OCI-M1 (cell line): Measurements from ENCODE around the gene PHF21A.
A peak's percentile ranks its signal among the peaks of the same experiment; 100 is the strongest.
"Not testable (repeated sequence)": the region's sequence is repeated elsewhere in the genome, so short reads cannot be mapped to it uniquely, and the experiment has no call there.

Experiments
- DNase-seq: peaks from one replicate; lab custom pipeline; 2025; lab: John Stamatoyannopoulos, UW

The PHF21A gene

DNA sequence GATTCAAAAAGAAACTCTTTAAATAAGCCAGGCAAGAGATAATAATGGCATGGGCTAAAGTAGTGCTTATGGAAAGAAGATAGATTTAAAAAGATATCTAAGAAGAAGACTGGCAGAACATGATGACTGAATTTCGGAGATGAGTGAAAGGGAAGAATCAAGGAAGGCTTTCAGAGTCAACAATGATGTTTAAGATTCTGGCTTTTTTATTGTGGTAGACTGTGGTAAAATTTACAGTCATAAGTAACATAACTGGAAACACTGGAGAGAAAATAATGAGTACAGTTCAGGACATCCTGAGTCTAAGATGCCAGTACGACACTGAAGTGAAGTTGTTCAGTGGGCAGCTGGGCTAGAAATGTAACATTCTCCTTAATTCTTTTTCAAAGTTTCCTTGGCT, 85.2 kb downstream of the PHF21A start:
- DNase-seq, result no peak

DNA sequence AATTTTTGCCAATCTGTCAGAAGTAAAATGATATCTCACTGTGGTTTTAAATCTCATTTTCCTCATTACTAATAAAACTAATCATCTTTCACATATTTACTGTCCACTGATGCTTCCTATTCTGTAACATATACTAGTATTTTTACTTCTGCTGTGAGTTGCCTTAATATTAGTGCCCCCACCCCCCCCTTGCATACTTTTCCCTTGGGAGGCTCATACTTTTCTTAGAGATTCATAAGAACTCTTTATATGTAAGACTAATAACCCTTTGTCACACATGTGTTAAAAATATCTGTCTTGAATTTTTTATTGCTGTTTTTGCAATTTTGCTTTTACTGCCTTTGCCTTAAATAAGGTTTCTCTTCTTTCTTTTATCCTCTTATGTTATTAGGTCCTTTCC, 87.2 kb downstream of the PHF21A start:
- DNase-seq, result no peak

DNA sequence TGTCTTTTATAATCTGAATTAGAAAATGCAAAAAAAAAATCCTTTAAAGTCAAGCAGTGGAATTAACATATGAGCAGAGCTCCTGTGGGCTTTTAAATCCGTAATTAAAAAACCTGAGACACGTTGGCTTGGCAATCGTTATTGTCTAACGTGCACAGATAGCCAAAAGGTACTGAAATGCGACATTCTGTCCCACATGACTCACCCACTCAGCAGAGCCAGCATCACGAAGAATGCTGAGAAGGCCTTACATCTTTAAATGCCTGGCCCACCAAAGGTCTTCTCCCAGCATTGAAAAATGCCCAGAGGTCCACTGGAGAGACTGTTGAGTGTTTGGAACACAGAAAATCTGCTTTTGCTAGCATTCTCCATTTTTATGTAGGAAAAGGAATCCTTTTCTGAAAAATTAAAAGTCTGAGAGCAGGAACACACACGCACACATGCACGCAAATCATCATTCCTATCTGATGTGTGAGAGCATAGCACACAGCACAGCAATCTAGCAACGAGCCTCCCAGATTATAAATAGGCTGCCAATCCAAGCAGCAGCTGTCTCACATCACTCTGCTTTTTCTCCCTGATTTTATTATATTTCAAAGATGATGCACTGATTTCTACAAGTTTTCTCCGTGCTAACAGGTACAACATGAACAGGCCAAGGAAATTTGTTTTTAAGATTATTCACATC, 94.5 kb downstream of the PHF21A start:
- no peak for DNase-seq

- DNase-seq, result no peak
Observed at GRCh38 chr11:46020084-46020599, 101.1 kb downstream of the PHF21A start.

DNA sequence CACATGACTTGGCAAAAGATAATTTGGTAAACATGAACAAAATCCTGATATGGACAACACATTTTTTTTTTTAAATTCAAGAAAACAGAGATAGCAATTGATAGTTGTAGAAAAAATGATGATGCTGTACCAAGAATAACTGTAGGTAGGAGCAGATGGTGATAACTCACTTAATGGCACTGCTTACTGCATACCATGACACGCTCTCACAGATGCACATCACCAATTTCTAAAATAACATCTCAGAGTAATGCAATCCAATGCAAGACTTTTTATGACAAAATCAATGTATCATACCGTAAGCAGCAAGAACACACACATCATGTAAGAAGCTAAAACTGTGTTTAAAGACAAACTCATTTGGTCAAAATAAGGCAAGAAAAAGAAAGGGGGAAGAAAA, 102.6 kb downstream of the PHF21A start:
- DNase-seq, result no peak

- no peak for DNase-seq
Observed at GRCh38 chr11:46017341-46017740, 103.9 kb downstream of the PHF21A start.

- no peak for DNase-seq
Observed at GRCh38 chr11:46015941-46016340, 105.3 kb downstream of the PHF21A start.

GRCh38 chr11:46014168-46014567, 107.1 kb downstream of the PHF21A start:
- not testable (repeated sequence) for DNase-seq

DNA sequence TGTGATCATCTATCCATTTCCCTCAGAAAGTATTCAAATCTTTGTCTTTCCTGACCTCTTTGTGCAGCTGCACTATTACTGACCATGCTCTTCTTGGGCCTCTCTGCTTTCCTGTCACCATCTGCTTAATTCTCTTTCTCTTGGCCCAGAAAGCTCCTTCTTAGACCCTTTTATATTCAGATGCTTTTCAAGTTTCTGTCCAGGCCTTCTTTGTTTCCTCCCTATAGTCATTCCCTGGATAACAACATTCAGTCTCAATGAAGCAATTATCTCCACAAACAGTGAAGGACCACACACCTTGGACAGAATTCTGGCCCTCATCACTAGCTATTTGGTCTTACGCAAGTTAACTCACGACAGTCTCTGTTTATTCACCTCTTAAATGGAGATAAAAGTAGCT, 109.1 kb downstream of the PHF21A start:
- no peak for DNase-seq

- DNase-seq, result no peak
Observed at GRCh38 chr11:46010100-46010499, 111.2 kb downstream of the PHF21A start.

GRCh38 chr11:46009647-46010046, 111.6 kb downstream of the PHF21A start:
- peak; percentile 16 for DNase-seq

GRCh38 chr11:46006418-46007070, 114.7 kb downstream of the PHF21A start:
- peak; percentile 91 for DNase-seq

- peak; percentile 71 for DNase-seq
Observed at GRCh38 chr11:46003572-46003971, 117.7 kb downstream of the PHF21A start.

GRCh38 chr11:46002189-46002588, 119.1 kb downstream of the PHF21A start:
- DNase-seq, result no peak

DNA sequence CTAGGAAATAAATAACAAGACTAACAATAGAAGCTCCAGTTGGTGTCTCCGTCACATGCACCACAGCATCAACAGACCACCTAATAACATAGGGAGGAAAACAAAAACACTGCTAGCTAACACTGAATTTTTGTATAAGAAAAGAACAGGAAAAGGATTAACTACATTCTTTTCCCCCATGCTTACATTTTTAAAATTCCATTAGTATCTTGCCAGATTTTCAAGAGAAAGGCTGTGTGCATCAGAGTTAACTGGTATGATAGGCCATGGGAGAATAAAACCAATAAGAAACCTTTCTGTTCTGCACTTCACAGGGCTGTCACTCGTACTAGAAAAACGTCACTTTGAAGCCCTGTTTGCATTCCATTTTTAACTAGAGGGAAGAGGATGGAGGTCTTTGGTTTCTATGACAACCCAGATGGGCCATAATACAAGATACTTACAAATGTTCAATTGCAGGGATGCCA, 119.8 kb downstream of the PHF21A start:
- no peak for DNase-seq

- peak; percentile 64 for DNase-seq
Observed at GRCh38 chr11:45997599-45997998, 123.7 kb downstream of the PHF21A start.

DNA sequence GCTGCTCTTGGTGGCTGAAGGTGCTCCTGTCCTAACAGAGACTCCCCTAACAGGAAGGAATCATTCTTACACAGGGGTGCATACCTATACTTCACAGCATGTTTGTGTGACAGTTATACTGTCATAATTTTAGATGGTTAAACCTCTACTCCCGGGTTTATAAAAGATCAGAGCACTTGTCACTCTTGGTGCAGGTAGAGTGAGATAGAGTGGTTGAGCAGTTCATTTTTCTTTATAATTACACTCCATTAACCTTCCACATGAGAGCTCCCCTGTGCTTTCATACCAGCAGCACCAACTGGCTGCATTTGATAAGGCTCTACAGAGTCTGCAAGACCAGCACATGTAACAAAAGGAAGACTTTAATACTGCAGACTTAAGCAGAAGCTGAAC, 125.9 kb downstream of the PHF21A start:
- DNase-seq, result peak; percentile 91

- DNase-seq, result peak; percentile 96
Observed at GRCh38 chr11:45994371-45995341, 126.6 kb downstream of the PHF21A start.

DNA sequence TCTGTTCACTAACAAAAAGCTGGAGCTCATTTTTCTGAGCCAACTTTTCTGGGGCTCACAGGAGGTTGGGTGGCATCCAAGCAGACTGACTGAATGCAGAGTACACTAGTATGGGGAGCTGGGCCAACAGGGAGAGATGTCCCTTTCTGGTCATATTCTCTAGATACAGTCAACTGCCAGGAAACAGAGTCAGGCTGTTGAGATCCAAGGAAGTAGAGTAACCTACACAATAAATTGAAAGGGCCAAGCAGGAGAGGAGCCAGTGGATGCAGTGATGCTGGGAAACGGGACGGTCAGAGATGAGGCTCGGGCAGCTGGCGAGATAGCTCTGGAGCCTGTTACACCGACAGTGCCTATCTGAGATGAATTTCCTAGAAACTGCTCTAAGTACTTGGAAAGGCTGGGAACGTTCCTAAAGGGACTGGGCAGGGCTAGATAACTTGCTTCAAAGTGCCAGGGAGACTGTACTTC, 127.7 kb downstream of the PHF21A start:
- DNase-seq, result peak; percentile 91

DNA sequence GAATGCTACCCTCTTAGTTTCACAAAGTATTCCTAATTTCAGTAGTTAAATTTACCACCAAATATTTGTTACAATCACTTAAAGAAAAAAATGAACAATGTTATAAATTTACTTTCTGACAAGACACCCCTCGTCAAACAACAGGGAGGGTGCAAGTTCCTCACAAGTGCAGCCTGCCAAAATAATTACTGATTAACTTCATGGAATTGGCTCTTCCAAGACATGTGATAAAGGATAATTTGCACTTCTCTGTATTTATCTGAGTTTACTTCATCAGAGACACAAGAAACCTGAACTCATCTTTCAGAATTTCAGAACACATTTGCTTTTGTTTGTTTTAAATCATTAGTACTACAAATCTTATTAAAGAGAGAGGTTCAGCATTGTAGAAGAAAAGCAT, 132.3 kb downstream of the PHF21A start:
- no peak for DNase-seq

- DNase-seq, result peak; percentile 40
Observed at GRCh38 chr11:45985212-45985611, 136.0 kb downstream of the PHF21A start.

DNA sequence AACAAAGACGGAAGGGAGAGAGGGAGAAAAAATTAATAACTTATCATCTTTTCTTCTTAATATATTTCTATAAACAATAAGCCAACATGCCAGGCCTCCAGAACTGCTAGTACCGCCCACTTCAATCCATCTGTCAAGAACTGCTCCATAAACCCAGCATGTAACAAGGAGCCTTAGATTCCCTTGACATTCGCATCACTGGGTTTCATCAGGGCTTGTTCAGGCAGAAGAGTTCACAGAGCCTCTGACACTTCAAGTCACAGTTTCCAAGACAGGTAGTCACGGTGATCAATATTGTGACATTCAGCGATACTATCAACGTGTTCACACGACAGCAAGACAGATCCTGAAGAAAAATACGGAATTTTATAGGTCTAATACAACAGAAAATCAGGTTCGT, 137.1 kb downstream of the PHF21A start:
- no peak for DNase-seq
